Measurements from ENCODE around the gene UROD.

Gene UROD

GRCh38 chr1:45007311-45007710, 4.7 kb upstream of the UROD start:
- TF ChIP-seq TAF1 (IDR thresholded peaks at IDR 0.05; ENCODE audit: low read depth, low read length): no peak
- TF ChIP-seq POLR2A (IDR thresholded peaks at IDR 0.05; ENCODE audit: low read depth, low read length): no peak
- TF ChIP-seq POU2F2 (IDR thresholded peaks at IDR 0.05; ENCODE audit: low read depth, low read length): no peak
- no peak for FAIRE-seq
- no peak for DNase-seq (ENCODE audit: insufficient read length, low spot score)

GRCh38 chr1:45008076-45008475, 4.0 kb upstream of the UROD start:
- TF ChIP-seq TAF1 (IDR thresholded peaks at IDR 0.05; ENCODE audit: low read depth, low read length): no peak
- no peak for TF ChIP-seq POLR2AphosphoS5 (IDR thresholded peaks at IDR 0.05; ENCODE audit: low read depth, low read length)
- TF ChIP-seq PAX5 (IDR thresholded peaks at IDR 0.05; ENCODE audit: insufficient read depth, low read length, severe bottlenecking): no peak
- no peak for TF ChIP-seq SPI1 (IDR thresholded peaks at IDR 0.05; ENCODE audit: low read depth, low read length)
- no peak for TF ChIP-seq POLR2A (IDR thresholded peaks at IDR 0.05; ENCODE audit: low read depth, low read length)
- TF ChIP-seq POU2F2 (IDR thresholded peaks at IDR 0.05; ENCODE audit: low read depth, low read length): no peak
- FAIRE-seq (no peak), DNase-seq (ENCODE audit: insufficient read length, low spot score) (no peak)

GRCh38 chr1:45008516-45008915, 3.5 kb upstream of the UROD start:
- FAIRE-seq: no peak
- TF ChIP-seq PAX5 (IDR thresholded peaks at IDR 0.05; ENCODE audit: insufficient read depth, low read length, severe bottlenecking) (no peak), SPI1 (IDR thresholded peaks at IDR 0.05; ENCODE audit: low read depth, low read length) (no peak), POLR2AphosphoS5 (IDR thresholded peaks at IDR 0.05; ENCODE audit: low read depth, low read length) (no peak), POLR2A (IDR thresholded peaks at IDR 0.05; ENCODE audit: low read depth, low read length) (no peak), POU2F2 (IDR thresholded peaks at IDR 0.05; ENCODE audit: low read depth, low read length) (no peak), TAF1 (IDR thresholded peaks at IDR 0.05; ENCODE audit: low read depth, low read length) (no peak)

GRCh38 chr1:45009296-45009865, 2.7 kb upstream of the UROD start:
- FAIRE-seq (no peak), DNase-seq (ENCODE audit: insufficient read length, low spot score) (no peak)
- TF ChIP-seq POLR2AphosphoS5 (IDR thresholded peaks at IDR 0.05; ENCODE audit: low read depth, low read length): no peak
- no peak for TF ChIP-seq PAX5 (IDR thresholded peaks at IDR 0.05; ENCODE audit: insufficient read depth, low read length, severe bottlenecking)
- no peak for TF ChIP-seq POU2F2 (IDR thresholded peaks at IDR 0.05; ENCODE audit: low read depth, low read length)
- no peak for TF ChIP-seq SPI1 (IDR thresholded peaks at IDR 0.05; ENCODE audit: low read depth, low read length)

More at GRCh38 chr1:45008516-45008915, 3.5 kb upstream of the UROD start:
- DNase-seq (ENCODE audit: insufficient read length, low spot score): no peak

- DNase-seq (ENCODE audit: insufficient read length, low spot score): no peak
- no peak for FAIRE-seq
Measured at GRCh38 chr1:45009956-45010854, 1.8 kb upstream of the UROD start.

GRCh38 chr1:45010855-45011811, 921 bp upstream of the UROD start, which contains the start of gene HECTD3:
TSS of gene HECTD3 (minus strand) at chr1:45011324. CDS start at chr1:45011257, 67 bp downstream.
- peak; percentile 95 for FAIRE-seq
- TF ChIP-seq PAX5 (IDR thresholded peaks at IDR 0.05; ENCODE audit: insufficient read depth, low read length, severe bottlenecking) (no peak), POLR2AphosphoS5 (IDR thresholded peaks at IDR 0.05; ENCODE audit: low read depth, low read length) (peak; percentile 58; the same call in 1 of the 2 replicates), TAF1 (IDR thresholded peaks at IDR 0.05; ENCODE audit: low read depth, low read length) (0 out of 2 replicates have a peak, but pooled peaks have one; percentile 42), SPI1 (IDR thresholded peaks at IDR 0.05; ENCODE audit: low read depth, low read length) (no peak), POLR2A (IDR thresholded peaks at IDR 0.05; ENCODE audit: low read depth, low read length) (peak; percentile 50; the same call in 1 of the 2 replicates), POU2F2 (IDR thresholded peaks at IDR 0.05; ENCODE audit: low read depth, low read length) (0 out of 2 replicates have a peak, but pooled peaks have one; percentile 29)

More at GRCh38 chr1:45009956-45010854, 1.8 kb upstream of the UROD start:
- TF ChIP-seq POLR2AphosphoS5 (IDR thresholded peaks at IDR 0.05; ENCODE audit: low read depth, low read length) (no peak), TAF1 (IDR thresholded peaks at IDR 0.05; ENCODE audit: low read depth, low read length) (no peak), PAX5 (IDR thresholded peaks at IDR 0.05; ENCODE audit: insufficient read depth, low read length, severe bottlenecking) (no peak), POU2F2 (IDR thresholded peaks at IDR 0.05; ENCODE audit: low read depth, low read length) (no peak), SPI1 (IDR thresholded peaks at IDR 0.05; ENCODE audit: low read depth, low read length) (no peak)

GRCh38 chr1:45012639-45013278, 705 bp downstream of the UROD start:
- TF ChIP-seq POU2F2 (IDR thresholded peaks at IDR 0.05; ENCODE audit: low read depth, low read length) (no peak), TAF1 (IDR thresholded peaks at IDR 0.05; ENCODE audit: low read depth, low read length) (no peak), PAX5 (IDR thresholded peaks at IDR 0.05; ENCODE audit: insufficient read depth, low read length, severe bottlenecking) (no peak), POLR2A (IDR thresholded peaks at IDR 0.05; ENCODE audit: low read depth, low read length) (no peak), SPI1 (IDR thresholded peaks at IDR 0.05; ENCODE audit: low read depth, low read length) (no peak), POLR2AphosphoS5 (IDR thresholded peaks at IDR 0.05; ENCODE audit: low read depth, low read length) (no peak)
- DNase-seq (ENCODE audit: insufficient read length, low spot score) (no peak), FAIRE-seq (peak; percentile 59)

More at GRCh38 chr1:45010855-45011811, 921 bp upstream of the UROD start, which contains the start of gene HECTD3:
- DNase-seq (ENCODE audit: insufficient read length, low spot score): peak; percentile 77

GRCh38 chr1:45013551-45014209, 1.6 kb downstream of the UROD start:
- TF ChIP-seq SPI1 (IDR thresholded peaks at IDR 0.05; ENCODE audit: low read depth, low read length) (no peak), POLR2AphosphoS5 (IDR thresholded peaks at IDR 0.05; ENCODE audit: low read depth, low read length) (no peak), POU2F2 (IDR thresholded peaks at IDR 0.05; ENCODE audit: low read depth, low read length) (no peak), PAX5 (IDR thresholded peaks at IDR 0.05; ENCODE audit: insufficient read depth, low read length, severe bottlenecking) (no peak), POLR2A (IDR thresholded peaks at IDR 0.05; ENCODE audit: low read depth, low read length) (no peak), TAF1 (IDR thresholded peaks at IDR 0.05; ENCODE audit: low read depth, low read length) (no peak)
- FAIRE-seq (no peak), DNase-seq (ENCODE audit: insufficient read length, low spot score) (no peak)

Data from GM12891 (cell line).